ENCODE data around the gene E2F7.

The E2F7 gene

GRCh38 chr12:77016606-77017005 lies 48.8 kb downstream of the E2F7 start:
- DNase-seq (ENCODE audit: low read depth in 2 of 3, low spot score in 2 of 3) = no peak

GRCh38 chr12:77013091-77013490 lies 52.3 kb downstream of the E2F7 start:
- no peak for DNase-seq (ENCODE audit: low read depth in 2 of 3, low spot score in 2 of 3)

- peak in 2 of 3 experiments; percentile 21 to 22 for DNase-seq (ENCODE audit: low read depth in 2 of 3, low spot score in 2 of 3)
Measured at GRCh38 chr12:77010691-77011548, 54.4 kb downstream of the E2F7 start.

- DNase-seq (ENCODE audit: low read depth in 2 of 3, low spot score in 2 of 3) = no peak
Measured at GRCh38 chr12:77007476-77007875, 57.9 kb downstream of the E2F7 start.

- no peak for DNase-seq (ENCODE audit: low read depth in 2 of 3, low spot score in 2 of 3)
Measured at GRCh38 chr12:77005611-77006098, 59.7 kb downstream of the E2F7 start.

- DNase-seq (ENCODE audit: low read depth in 2 of 3, low spot score in 2 of 3) = no peak
Measured at GRCh38 chr12:77003914-77004313, 61.5 kb downstream of the E2F7 start.

GRCh38 chr12:77003246-77003645 lies 62.1 kb downstream of the E2F7 start:
- no peak for DNase-seq (ENCODE audit: low read depth in 2 of 3, low spot score in 2 of 3)

- no peak for DNase-seq (ENCODE audit: low read depth in 2 of 3, low spot score in 2 of 3)
Measured at GRCh38 chr12:77002382-77002781, 63.0 kb downstream of the E2F7 start.

GRCh38 chr12:77001276-77001675 lies 64.1 kb downstream of the E2F7 start:
- no peak for DNase-seq (ENCODE audit: low read depth in 2 of 3, low spot score in 2 of 3)

GRCh38 chr12:76998908-76999556 lies 66.3 kb downstream of the E2F7 start:
- DNase-seq (ENCODE audit: low read depth in 2 of 3, low spot score in 2 of 3) = no peak

GRCh38 chr12:76998386-76998785 lies 67.0 kb downstream of the E2F7 start:
- no peak for DNase-seq (ENCODE audit: low read depth in 2 of 3, low spot score in 2 of 3)

GRCh38 chr12:76997011-76997780 lies 68.2 kb downstream of the E2F7 start:
- no peak for DNase-seq (ENCODE audit: low read depth in 2 of 3, low spot score in 2 of 3)

GRCh38 chr12:76990716-76991115 lies 74.7 kb downstream of the E2F7 start:
- no peak for DNase-seq (ENCODE audit: low read depth in 2 of 3, low spot score in 2 of 3)

- DNase-seq (ENCODE audit: low read depth in 2 of 3, low spot score in 2 of 3) = no peak
Measured at GRCh38 chr12:76984566-76984965, 80.8 kb downstream of the E2F7 start.

GRCh38 chr12:76983420-76983819 lies 81.9 kb downstream of the E2F7 start:
- no peak for DNase-seq (ENCODE audit: low read depth in 2 of 3, low spot score in 2 of 3)

GRCh38 chr12:76980196-76980595 lies 85.2 kb downstream of the E2F7 start:
- DNase-seq (ENCODE audit: low read depth in 2 of 3, low spot score in 2 of 3) = no peak

- no peak for DNase-seq (ENCODE audit: low read depth in 2 of 3, low spot score in 2 of 3)
Measured at GRCh38 chr12:76976777-76977382, 88.5 kb downstream of the E2F7 start.

Measured in activated CD8-positive, alpha-beta memory T cell treated with anti-CD3 and anti-CD28 coated beads for 48 hours (primary cell).